WTC11 (cell line): ENCODE measurements around the gene SHD.

Experiments
- CTCF ChIP-seq: fragments of 200-600 bp; IDR thresholded peaks from 2 replicates; pipeline ENCODE4 v1.8.0; 2022; ENCODE audit warnings: antibody characterized with exemption
- NR3C1 ChIP-seq: sonication (generic); formaldehyde crosslinking; conservative IDR thresholded peaks from 2 replicates; pipeline ENCODE4 v1.8.1; 2023; ENCODE audit warnings: low read depth, mild to moderate bottlenecking, missing genetic modification reagents
- USF2 ChIP-seq: sonication (generic); formaldehyde crosslinking; IDR thresholded peaks from 2 replicates; pipeline ENCODE4 v1.8.1; 2023; ENCODE audit warnings: mild to moderate bottlenecking, missing genetic modification reagents, moderate library complexity

GRCh38 chr19:4334929-4335570, 56.0 kb downstream of the SHD start:
- TF ChIP-seq NR3C1 = no peak
- no peak for TF ChIP-seq CTCF
- no peak for TF ChIP-seq USF2 (CRISPR knock-in tag)
